GM12865 (cell line): ENCODE measurements around the gene CD81.

ENCODE experiments used
- DNase-seq: peaks from one replicate; pipeline ENCODE4 v3.0.0; 2010; ENCODE audit warnings: low read depth
- H3K4me3 ChIP-seq: 2 replicates; pipeline ENCODE4 v1.5.1; 2011; ENCODE audit warnings: mild to moderate bottlenecking, low read depth, low read length, control low read depth
- TF ChIP-seq, protein P1 (sequence below): IDR thresholded peaks from 2 replicates; pipeline ENCODE4 v1.5.1; 2011; ENCODE audit warnings: low read length, control low read depth, low read depth, inconsistent platforms; ENCODE audit not compliant: insufficient read depth; ENCODE audit errors: missing control alignments

Gene CD81

DNA sequence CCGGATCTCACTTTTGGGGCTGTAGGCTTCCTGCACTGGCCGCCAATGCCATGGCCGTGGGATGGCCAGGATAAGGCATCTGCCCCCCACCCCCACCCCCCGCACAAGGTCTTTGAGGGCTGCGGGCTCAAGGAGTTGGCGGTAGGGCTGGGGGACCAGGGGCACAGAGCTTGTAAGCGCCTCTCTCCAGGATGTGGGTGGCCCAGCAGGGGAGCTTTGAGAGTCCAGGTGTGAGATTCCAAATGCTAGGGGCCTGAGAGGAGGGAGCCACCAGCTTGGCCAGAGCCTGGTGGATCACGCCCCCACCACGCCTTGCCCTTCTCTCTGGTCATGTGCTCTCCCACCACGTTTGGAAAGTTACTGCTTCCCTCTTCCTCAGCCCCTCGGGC, 5.0 kb downstream of the CD81 start:
- DNase-seq: no peak
- H3K4me3 ChIP-seq: peak overlapping the region; percentile 3
- TF ChIP-seq, protein P1, sequence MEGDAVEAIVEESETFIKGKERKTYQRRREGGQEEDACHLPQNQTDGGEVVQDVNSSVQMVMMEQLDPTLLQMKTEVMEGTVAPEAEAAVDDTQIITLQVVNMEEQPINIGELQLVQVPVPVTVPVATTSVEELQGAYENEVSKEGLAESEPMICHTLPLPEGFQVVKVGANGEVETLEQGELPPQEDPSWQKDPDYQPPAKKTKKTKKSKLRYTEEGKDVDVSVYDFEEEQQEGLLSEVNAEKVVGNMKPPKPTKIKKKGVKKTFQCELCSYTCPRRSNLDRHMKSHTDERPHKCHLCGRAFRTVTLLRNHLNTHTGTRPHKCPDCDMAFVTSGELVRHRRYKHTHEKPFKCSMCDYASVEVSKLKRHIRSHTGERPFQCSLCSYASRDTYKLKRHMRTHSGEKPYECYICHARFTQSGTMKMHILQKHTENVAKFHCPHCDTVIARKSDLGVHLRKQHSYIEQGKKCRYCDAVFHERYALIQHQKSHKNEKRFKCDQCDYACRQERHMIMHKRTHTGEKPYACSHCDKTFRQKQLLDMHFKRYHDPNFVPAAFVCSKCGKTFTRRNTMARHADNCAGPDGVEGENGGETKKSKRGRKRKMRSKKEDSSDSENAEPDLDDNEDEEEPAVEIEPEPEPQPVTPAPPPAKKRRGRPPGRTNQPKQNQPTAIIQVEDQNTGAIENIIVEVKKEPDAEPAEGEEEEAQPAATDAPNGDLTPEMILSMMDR: no peak

DNA sequence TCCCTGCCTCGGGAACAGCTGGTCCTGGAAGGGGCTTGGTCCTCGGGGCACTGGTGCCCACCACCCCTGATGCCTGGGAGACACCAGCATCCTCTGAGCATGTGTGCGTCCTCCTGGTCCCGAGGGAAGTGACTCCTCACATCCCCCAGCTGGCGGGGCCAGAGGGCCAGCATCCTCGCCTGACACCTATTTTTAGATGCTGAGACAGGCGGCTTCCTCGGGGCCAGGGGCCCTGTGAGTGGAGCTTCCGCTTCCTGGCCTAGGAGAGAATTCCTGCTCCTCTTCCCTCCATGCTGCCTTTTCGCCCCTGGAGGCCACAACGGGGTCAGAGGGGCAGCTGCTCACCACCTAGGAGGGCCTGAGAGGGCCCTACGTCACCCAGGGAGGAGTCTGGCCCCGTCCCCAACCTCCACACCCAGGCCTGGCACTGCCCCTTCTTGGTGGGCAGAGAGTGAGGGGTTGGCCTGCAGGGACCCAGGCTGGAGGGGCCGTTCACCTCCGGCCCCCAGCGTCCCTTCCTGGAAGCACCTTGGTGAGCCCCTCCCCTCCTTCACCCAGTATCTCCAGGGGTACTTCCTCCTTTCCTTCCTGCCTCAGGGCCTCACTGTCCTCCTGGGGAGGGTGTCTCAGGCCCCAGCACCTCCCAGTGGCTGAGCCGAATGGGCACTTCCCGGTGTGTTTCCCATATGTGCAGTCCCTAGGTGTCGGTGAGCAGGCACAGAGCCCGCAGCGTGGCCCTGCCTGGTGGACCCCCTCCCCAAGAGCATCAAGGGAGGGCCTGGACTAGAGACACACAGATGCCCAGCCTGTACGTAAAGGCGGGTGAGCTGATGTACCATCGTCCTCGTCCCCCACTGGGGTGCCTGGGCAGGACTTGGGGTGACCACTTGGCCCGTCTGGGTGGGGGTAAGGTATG, 6.1 kb downstream of the CD81 start:
- H3K4me3 ChIP-seq: peak overlapping the region; percentile 3; the same call in 1 of the 2 replicates
- no peak for DNase-seq
- TF ChIP-seq, protein P1: no peak

DNA sequence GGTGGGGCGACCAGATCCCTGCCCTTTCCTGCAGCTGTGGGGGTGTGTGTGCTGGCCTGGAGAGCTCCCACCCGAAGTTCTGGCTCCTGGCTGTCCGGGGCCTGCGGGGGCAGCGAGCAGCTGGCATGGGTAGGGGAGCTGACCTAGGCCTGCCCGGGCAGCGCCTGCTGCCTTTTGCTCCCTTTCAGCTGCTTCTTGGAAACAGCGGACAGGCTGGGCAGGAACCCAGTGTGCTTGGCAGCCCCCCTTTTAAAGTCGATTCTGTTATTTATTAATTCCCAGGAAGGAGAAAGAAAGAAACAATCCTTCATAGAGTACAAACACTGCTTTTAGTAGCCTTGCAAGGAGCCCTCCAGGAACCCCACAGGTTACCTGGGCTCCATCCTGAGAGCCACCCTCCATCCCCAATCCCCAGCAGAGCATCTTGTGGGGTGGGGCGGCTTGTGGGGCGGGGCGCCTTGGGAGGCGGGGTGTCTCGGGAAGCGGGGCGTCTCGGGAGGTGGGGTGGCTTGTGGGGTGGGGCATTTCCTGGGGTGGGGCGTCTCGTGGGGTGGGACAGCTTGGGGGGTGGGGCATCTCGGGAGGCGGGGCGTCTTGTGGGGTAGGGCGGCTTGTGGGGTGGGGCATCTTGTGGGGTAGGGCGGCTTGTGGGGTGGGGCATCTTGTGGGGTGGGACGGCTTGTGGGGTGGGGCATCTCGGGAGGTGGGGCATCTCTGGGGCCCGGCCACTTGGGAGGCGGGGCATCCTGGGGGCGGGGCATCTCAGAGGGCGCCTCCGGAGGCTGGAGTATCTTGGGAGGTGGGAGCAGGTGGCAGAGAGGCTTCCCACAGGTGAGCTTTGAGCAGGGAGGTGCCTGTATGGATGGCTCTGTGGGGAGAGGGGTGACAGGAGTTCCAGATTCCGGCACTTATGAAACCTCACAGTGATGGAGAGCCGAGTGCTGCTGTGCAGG, 7.0 kb downstream of the CD81 start:
- peak; percentile 84 for DNase-seq
- TF ChIP-seq, protein P1: no peak
- H3K4me3 ChIP-seq: peak overlapping the region; percentile 61

DNA sequence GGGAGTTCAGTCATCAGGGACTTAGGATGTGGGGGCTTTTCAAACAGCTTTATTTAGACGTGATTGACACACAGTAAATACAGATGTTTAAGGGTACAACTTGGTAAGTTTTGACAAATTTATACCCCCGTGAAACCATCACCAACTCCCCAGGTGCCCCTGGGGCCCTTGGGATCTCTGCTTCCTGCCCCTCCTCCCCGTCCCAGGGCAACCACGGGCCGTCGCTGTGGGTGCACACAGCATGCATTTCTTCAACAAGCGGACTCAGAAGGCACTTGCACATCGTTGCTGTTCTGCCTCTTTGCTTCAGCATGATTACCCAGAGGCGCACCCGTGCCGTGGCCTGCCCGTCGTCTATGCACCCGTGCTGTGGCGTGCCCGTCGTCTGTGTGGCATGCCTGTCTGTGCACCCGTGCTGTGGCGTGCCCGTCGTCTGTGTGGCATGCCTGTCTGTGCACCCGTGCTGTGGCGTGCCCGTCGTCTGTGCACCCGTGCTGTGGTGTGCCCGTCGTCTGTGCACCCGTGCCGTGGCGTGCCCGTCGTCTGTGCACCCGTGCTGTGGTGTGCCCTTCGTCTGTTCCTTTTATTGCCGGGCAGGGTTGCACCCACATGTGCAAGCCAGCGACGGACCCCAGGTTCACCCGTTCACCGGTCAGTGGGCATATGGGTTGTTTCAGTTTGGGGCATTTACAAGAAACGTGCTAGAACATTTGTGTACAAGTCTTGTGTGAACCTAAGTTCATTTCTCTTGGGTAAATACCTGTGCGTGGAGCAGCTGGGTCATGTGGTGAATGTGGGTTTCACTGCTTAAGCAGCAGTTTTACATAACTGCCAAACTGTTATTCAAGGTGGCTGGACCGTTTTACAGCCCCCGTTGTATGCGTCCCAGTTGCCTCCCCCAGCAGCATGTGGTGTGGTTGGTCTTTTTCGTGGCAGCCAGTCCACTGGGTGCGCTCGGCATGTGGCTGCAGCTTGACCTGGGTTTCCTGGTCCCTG, 8.3 kb downstream of the CD81 start:
- H3K4me3 ChIP-seq: peak overlapping the region; percentile 61
- DNase-seq: peak; percentile 80
- TF ChIP-seq, protein P1: no peak

DNA sequence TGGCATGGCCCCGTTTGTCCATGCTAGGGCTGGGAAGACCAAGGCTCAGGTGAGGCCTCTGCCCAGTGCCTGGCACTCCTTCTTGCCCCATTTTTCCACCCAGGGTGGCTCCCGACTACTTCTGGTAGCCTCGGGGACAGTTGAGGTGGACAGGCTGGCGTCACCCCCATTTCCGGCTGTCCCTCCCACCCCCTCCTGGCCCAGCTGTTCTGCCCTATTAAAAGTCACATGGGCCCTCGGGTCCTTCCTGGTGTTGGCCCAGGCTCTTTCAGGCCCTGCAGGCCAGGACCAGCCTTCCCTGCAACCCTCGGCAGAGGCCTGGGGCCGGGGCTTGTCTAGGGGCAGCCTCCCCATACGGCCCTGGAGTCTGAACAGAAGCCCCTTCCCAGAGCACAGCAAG, 9.5 kb downstream of the CD81 start:
- peak overlapping the region; percentile 61 for H3K4me3 ChIP-seq
- TF ChIP-seq, protein P1: no peak
- DNase-seq: no peak
